IPS-20b (cell line): Measurements from ENCODE around the gene UBE2O.

Experiments
- H3K27ac ChIP-seq: one replicate; pipeline ENCODE4 v1.5.1; 2013; ENCODE audit warnings: low read length
- H3K27me3 ChIP-seq: 2 replicates; pipeline ENCODE4 v1.6.1; 2013; ENCODE audit warnings: mild to moderate bottlenecking, low read length, inconsistent platforms; ENCODE audit not compliant: insufficient read depth
- H3K36me3 ChIP-seq: 2 replicates; pipeline ENCODE4 v1.6.1; 2013; ENCODE audit warnings: low read depth, mild to moderate bottlenecking, inconsistent platforms, low read length, moderate library complexity; ENCODE audit not compliant: insufficient read depth
- H3K4me1 ChIP-seq: 2 replicates; pipeline ENCODE4 v1.6.1; 2013; ENCODE audit warnings: mild to moderate bottlenecking, control low read depth, inconsistent platforms, low read length, moderate library complexity; ENCODE audit not compliant: insufficient read depth
- H3K4me3 ChIP-seq: 2 replicates; pipeline ENCODE4 v1.5.1; 2013; ENCODE audit warnings: mild to moderate bottlenecking, low read length, inconsistent platforms
- H3K9ac ChIP-seq: 2 replicates; pipeline ENCODE4 v1.6.1; 2013; ENCODE audit warnings: low read depth, mild to moderate bottlenecking, inconsistent platforms, low read length, moderate library complexity
- H3K9me3 ChIP-seq: 2 replicates; pipeline ENCODE4 v1.6.1; 2013; ENCODE audit warnings: mild to moderate bottlenecking, low read depth, low read length, inconsistent platforms; ENCODE audit not compliant: insufficient read depth

The UBE2O gene

DNA sequence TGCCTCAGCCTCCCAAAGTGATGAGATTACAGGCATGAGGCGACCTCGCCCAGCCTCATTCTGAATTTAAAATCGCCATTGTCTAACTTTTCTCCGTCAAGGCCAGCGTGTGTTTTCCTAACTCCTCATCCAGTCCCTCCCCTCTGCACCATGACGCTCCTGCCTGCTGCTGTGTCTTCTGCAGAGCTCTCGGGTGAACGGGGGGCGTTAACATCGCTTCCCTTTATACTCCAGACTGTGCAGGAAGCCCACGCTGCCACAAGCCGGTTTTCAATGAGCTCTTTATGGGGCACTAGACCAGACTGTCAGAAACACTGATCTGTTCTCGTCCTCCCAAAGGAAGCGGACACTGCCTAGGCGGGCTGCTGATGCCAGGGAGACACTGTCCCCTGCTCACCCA is 27.7 kb upstream of the UBE2O start:
- Histone ChIP-seq H3K27me3 (no peaks in the 10 kb centered on the region), H3K4me3 (no peak overlapping the region), H3K4me1 (no peaks in the 10 kb centered on the region; the same call in 1 of the 2 replicates), H3K27ac (no peak overlapping the region), H3K9ac (no peak overlapping the region), H3K9me3 (no peaks in the 10 kb centered on the region), H3K36me3 (no peaks in the 10 kb centered on the region)

- Histone ChIP-seq H3K9ac (no peak overlapping the region), H3K27ac (no peak overlapping the region), H3K4me3 (no peak overlapping the region), H3K4me1 (no peaks in the 10 kb centered on the region; the same call in 1 of the 2 replicates), H3K9me3 (no peaks in the 10 kb centered on the region), H3K36me3 (no peaks in the 10 kb centered on the region), H3K27me3 (no peaks in the 10 kb centered on the region)
Measured at GRCh38 chr17:76479515-76480060, 26.6 kb upstream of the UBE2O start.

GRCh38 chr17:76478730-76479514 is 26.0 kb upstream of the UBE2O start:
- no peak overlapping the region for H3K4me3 ChIP-seq
- H3K9ac ChIP-seq, result no peak overlapping the region
- no peaks in the 10 kb centered on the region for H3K27me3 ChIP-seq
- H3K27ac ChIP-seq, result no peak overlapping the region
- no peaks in the 10 kb centered on the region for H3K4me1 ChIP-seq
- H3K36me3 ChIP-seq, result no peaks in the 10 kb centered on the region
- no peaks in the 10 kb centered on the region for H3K9me3 ChIP-seq

DNA sequence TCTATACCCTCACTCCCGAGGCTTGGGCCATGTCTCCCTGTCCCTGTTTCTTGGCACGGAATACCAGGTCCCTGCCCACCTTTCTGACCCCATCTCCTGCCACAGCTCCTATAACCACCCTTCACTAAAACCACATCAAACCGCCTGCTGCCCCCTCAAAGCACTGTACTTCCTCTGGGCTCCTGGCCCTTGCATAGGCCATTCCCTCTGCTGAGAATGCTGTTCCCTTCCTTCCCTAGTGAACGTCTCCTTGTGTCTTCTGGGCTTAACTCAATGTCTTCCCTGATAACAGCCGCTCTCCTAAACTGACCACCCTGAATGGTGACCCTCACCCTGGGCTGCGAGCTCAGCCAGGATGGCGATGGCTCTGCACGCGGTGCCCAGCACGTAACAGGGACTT is 25.1 kb upstream of the UBE2O start:
- Histone ChIP-seq H3K4me3 (no peak overlapping the region), H3K4me1 (no peaks in the 10 kb centered on the region), H3K9me3 (no peaks in the 10 kb centered on the region), H3K36me3 (no peaks in the 10 kb centered on the region), H3K9ac (no peak overlapping the region), H3K27ac (no peak overlapping the region), H3K27me3 (no peaks in the 10 kb centered on the region)

GRCh38 chr17:76477576-76477975 is 24.6 kb upstream of the UBE2O start:
- Histone ChIP-seq H3K36me3 (no peaks in the 10 kb centered on the region), H3K4me1 (no peaks in the 10 kb centered on the region)

DNA sequence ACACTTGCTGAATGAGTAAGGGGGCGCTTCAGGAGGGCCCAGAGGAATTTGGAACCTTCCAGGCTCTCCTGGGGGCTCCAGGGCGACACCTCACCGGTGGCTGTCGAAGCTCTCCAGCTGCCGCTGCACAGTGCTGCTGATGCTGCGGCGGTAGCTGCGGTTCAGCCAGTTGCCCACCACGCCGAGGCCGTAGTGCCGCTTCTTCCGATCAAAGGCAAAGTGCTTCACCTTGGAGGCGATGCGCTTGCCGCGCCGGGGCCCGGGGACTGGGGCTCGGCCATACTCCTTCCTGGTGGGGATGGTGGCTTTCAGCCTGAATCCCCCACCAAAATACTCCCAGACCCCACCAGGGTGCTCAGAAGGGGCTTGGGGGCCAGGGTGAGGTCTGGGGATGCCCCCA is 23.8 kb upstream of the UBE2O start:
- Histone ChIP-seq H3K9me3 (no peaks in the 10 kb centered on the region), H3K9ac (no peak overlapping the region), H3K36me3 (0 out of 2 replicates have a peak, but pooled peaks cover 6% of the 10 kb centered on the region), H3K4me1 (no peaks in the 10 kb centered on the region), H3K4me3 (no peak overlapping the region), H3K27me3 (no peaks in the 10 kb centered on the region), H3K27ac (no peak overlapping the region)

More at GRCh38 chr17:76477576-76477975, 24.6 kb upstream of the UBE2O start:
- H3K9me3 ChIP-seq, result no peaks in the 10 kb centered on the region
- no peak overlapping the region for H3K9ac ChIP-seq
- no peak overlapping the region for H3K27ac ChIP-seq
- H3K27me3 ChIP-seq, result no peaks in the 10 kb centered on the region
- no peak overlapping the region for H3K4me3 ChIP-seq

DNA sequence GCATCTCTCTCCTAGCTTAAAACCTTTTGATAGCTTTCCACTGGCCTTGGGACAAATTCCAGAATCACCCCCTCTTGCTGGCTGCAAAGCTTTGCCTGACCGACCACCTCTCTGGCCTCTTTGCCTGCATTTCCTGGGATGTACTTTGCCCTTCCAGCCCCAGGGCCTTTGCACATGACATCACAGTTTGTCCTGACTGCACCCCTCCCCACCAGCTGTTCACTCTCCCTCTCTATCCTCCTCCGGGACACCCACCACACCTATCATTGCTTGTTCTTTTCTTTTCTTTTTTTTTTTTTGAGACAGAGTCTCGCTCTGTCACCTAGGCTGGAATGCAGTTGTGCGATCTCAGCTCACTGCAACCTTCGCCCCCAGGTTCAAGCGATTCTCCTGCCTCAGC is 22.4 kb upstream of the UBE2O start:
- Histone ChIP-seq H3K27ac (no peak overlapping the region), H3K27me3 (no peaks in the 10 kb centered on the region), H3K4me3 (no peak overlapping the region), H3K9me3 (no peaks in the 10 kb centered on the region), H3K4me1 (no peaks in the 10 kb centered on the region), H3K9ac (no peak overlapping the region), H3K36me3 (0 out of 2 replicates have a peak, but pooled peaks cover 6% of the 10 kb centered on the region)

- Histone ChIP-seq H3K4me3 (no peak overlapping the region), H3K9ac (no peak overlapping the region), H3K27me3 (no peaks in the 10 kb centered on the region), H3K27ac (no peak overlapping the region), H3K4me1 (no peaks in the 10 kb centered on the region), H3K36me3 (0 out of 2 replicates have a peak, but pooled peaks cover 6% of the 10 kb centered on the region), H3K9me3 (no peaks in the 10 kb centered on the region)
Measured at GRCh38 chr17:76474894-76475293, 21.9 kb upstream of the UBE2O start.

- no peaks in the 10 kb centered on the region for H3K9me3 ChIP-seq
- H3K36me3 ChIP-seq, result 0 out of 2 replicates have a peak, but pooled peaks cover 6% of the 10 kb centered on the region
- H3K9ac ChIP-seq, result no peak overlapping the region
Measured at GRCh38 chr17:76474238-76474637, 21.3 kb upstream of the UBE2O start.

DNA sequence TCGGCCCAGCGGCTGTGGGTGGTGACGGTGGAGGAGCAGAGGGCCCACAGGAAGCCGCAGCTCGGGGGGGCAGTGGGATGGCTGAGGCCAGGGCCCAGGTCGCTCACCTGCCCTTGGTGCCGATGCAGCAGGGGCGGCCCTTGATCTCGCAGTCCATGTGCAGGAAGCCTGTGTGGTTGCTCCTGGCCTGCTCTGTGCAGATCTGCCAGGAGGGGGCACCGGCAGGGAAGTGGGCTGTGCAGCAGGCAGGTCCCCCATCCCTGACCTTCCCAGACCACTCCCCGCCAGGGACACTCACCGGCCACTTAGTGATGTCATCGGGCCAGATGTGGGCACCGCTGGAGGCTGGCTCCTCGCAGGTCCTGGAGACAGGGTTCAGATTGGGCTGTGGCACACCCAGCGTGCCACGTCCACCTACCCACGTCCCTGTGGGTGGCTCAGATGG is 20.6 kb upstream of the UBE2O start:
- 0 out of 2 replicates have a peak, but pooled peaks cover 6% of the 10 kb centered on the region for H3K36me3 ChIP-seq
- no peaks in the 10 kb centered on the region for H3K9me3 ChIP-seq
- H3K27ac ChIP-seq, result no peak overlapping the region
- no peaks in the 10 kb centered on the region for H3K4me1 ChIP-seq
- no peaks in the 10 kb centered on the region for H3K27me3 ChIP-seq
- H3K4me3 ChIP-seq, result no peak overlapping the region
- no peak overlapping the region for H3K9ac ChIP-seq

More at GRCh38 chr17:76474238-76474637, 21.3 kb upstream of the UBE2O start:
- no peak overlapping the region for H3K4me3 ChIP-seq
- no peak overlapping the region for H3K27ac ChIP-seq
- no peaks in the 10 kb centered on the region for H3K27me3 ChIP-seq
- H3K4me1 ChIP-seq, result no peaks in the 10 kb centered on the region

DNA sequence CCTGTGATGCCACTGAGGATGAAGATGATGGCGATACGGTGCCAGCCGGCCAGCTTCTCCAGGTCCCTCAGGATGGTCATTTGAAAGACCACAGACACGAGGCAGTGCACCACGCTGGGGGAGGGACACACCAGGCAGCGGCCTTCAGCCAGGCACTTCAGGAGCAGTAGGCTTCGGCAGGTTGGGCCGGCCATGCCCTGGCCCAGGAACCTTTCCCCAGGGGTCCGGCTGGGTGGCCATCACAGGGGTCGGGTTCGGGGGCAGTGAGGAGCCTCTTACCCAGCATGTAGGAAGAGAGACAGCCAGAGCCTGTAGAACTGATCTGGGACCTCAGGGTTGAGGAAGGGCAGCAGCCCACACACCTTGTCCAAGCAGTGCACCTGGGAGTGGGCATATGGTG is 19.8 kb upstream of the UBE2O start:
- Histone ChIP-seq H3K4me3 (no peak overlapping the region), H3K9me3 (no peaks in the 10 kb centered on the region), H3K36me3 (0 out of 2 replicates have a peak, but pooled peaks cover 6% of the 10 kb centered on the region), H3K9ac (no peak overlapping the region), H3K27me3 (no peaks in the 10 kb centered on the region), H3K4me1 (peaks cover under 1% of the 10 kb centered on the region; the same call in 1 of the 2 replicates), H3K27ac (no peak overlapping the region)

DNA sequence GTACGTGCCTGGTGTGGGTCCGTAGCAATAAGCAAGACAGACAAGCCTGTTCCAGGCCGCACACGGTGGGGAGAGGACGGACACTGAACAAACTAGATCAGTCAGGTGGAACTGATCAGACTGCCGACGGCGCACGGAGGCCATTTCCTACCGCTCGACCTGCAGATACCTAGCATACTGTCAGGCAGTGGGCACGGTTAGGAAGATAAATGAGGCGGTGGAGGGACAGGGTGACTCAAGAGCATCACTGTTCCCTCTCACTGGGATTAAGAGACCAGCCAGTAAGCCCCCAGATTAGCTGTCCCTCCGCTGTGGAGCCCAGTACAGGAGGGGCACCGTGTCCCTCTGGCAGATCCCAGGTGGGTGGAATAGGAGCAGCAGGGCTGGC is 19.3 kb upstream of the UBE2O start:
- H3K27me3 ChIP-seq, result no peaks in the 10 kb centered on the region
- H3K9me3 ChIP-seq, result no peaks in the 10 kb centered on the region
- H3K4me3 ChIP-seq, result no peak overlapping the region
- peaks cover 5% of the 10 kb centered on the region; the same call in 1 of the 2 replicates for H3K4me1 ChIP-seq
- H3K27ac ChIP-seq, result no peak overlapping the region
- no peak overlapping the region for H3K9ac ChIP-seq
- H3K36me3 ChIP-seq, result 0 out of 2 replicates have a peak, but pooled peaks cover 6% of the 10 kb centered on the region
